HG03432 (cell line): Measurements from ENCODE around the gene LRBA.
A peak's percentile ranks its signal among the peaks of the same experiment; 100 is the strongest.
"Not testable (repeated sequence)": the region's sequence is repeated elsewhere in the genome, so short reads cannot be mapped to it uniquely, and the experiment has no call there.

Experiments
- ATAC-seq: cut with Tn5 transposase; IDR thresholded peaks from one replicate; pipeline ENCODE4 v1.9.1; 2021; ENCODE audit warnings: mild to moderate bottlenecking, moderate library complexity; ENCODE audit not compliant: unreplicated experiment

Gene LRBA

GRCh38 chr4:150978738-150979575 lies 36.1 kb downstream of the LRBA start:
- no peak for ATAC-seq

- no peak for ATAC-seq
These were observed 38.5 kb downstream of the LRBA start for GRCh38 chr4:150976478-150977118.

GRCh38 chr4:150974750-150975149 lies 40.3 kb downstream of the LRBA start:
- ATAC-seq: peak; percentile 65

GRCh38 chr4:150974252-150974640 lies 40.8 kb downstream of the LRBA start:
- no peak for ATAC-seq

GRCh38 chr4:150973626-150974251 lies 41.3 kb downstream of the LRBA start:
- ATAC-seq: no peak

- no peak for ATAC-seq
These were observed 42.5 kb downstream of the LRBA start for GRCh38 chr4:150972592-150972991.

GRCh38 chr4:150971901-150972300 lies 43.2 kb downstream of the LRBA start:
- ATAC-seq: no peak

- ATAC-seq: peak; percentile 80
These were observed 44.4 kb downstream of the LRBA start for GRCh38 chr4:150970685-150971151.

- ATAC-seq: no peak
These were observed 50.3 kb downstream of the LRBA start for GRCh38 chr4:150964754-150965153.

- ATAC-seq: not testable (repeated sequence)
These were observed 51.3 kb downstream of the LRBA start for GRCh38 chr4:150963602-150964345.

GRCh38 chr4:150962245-150962644 lies 52.8 kb downstream of the LRBA start:
- peak; percentile 83 for ATAC-seq

GRCh38 chr4:150961566-150961965 lies 53.5 kb downstream of the LRBA start:
- no peak for ATAC-seq

GRCh38 chr4:150960818-150961217 lies 54.3 kb downstream of the LRBA start:
- ATAC-seq: no peak

GRCh38 chr4:150960079-150960478 lies 55.0 kb downstream of the LRBA start:
- no peak for ATAC-seq

- ATAC-seq: not testable (repeated sequence)
These were observed 57.1 kb downstream of the LRBA start for GRCh38 chr4:150957981-150958380.

- not testable (repeated sequence) for ATAC-seq
These were observed 58.0 kb downstream of the LRBA start for GRCh38 chr4:150957095-150957494.

- ATAC-seq: not testable (repeated sequence)
These were observed 61.2 kb downstream of the LRBA start for GRCh38 chr4:150953916-150954315.

- no peak for ATAC-seq
These were observed 62.8 kb downstream of the LRBA start for GRCh38 chr4:150952167-150952845.

GRCh38 chr4:150950657-150951288 lies 64.3 kb downstream of the LRBA start:
- peak; percentile 93 for ATAC-seq

GRCh38 chr4:150949943-150950342 lies 65.1 kb downstream of the LRBA start:
- ATAC-seq: no peak
